ENCODE data around the gene GLOD5.

Gene GLOD5

GRCh38 chrX:48816014-48816810, 54.7 kb downstream of the GLOD5 start:
- TF ChIP-seq, protein P1, sequence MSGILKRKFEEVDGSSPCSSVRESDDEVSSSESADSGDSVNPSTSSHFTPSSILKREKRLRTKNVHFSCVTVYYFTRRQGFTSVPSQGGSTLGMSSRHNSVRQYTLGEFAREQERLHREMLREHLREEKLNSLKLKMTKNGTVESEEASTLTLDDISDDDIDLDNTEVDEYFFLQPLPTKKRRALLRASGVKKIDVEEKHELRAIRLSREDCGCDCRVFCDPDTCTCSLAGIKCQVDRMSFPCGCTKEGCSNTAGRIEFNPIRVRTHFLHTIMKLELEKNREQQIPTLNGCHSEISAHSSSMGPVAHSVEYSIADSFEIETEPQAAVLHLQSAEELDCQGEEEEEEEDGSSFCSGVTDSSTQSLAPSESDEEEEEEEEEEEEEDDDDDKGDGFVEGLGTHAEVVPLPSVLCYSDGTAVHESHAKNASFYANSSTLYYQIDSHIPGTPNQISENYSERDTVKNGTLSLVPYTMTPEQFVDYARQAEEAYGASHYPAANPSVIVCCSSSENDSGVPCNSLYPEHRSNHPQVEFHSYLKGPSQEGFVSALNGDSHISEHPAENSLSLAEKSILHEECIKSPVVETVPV (CRISPR knock-in tag; IDR thresholded peaks at IDR 0.05) = no peak
- TF ChIP-seq PPARA (CRISPR knock-in tag; IDR thresholded peaks at IDR 0.05; ENCODE audit: borderline replicate concordance) (no peak), ZFP30 (CRISPR knock-in tag; IDR thresholded peaks at IDR 0.05) (no peak), ZC3H10 (CRISPR knock-in tag; IDR thresholded peaks at IDR 0.05) (no peak), TOX (CRISPR knock-in tag; IDR thresholded peaks at IDR 0.05; ENCODE audit: borderline replicate concordance) (no peak), GLIS3 (CRISPR knock-in tag; IDR thresholded peaks at IDR 0.05) (no peak), ISL1 (CRISPR knock-in tag; IDR thresholded peaks at IDR 0.05) (no peak), ARNTL (CRISPR knock-in tag; IDR thresholded peaks at IDR 0.05; ENCODE audit: borderline replicate concordance, low read depth) (no peak)
- peak; percentile 31; the same call in 1 of the 3 replicates for ATAC-seq

DNA sequence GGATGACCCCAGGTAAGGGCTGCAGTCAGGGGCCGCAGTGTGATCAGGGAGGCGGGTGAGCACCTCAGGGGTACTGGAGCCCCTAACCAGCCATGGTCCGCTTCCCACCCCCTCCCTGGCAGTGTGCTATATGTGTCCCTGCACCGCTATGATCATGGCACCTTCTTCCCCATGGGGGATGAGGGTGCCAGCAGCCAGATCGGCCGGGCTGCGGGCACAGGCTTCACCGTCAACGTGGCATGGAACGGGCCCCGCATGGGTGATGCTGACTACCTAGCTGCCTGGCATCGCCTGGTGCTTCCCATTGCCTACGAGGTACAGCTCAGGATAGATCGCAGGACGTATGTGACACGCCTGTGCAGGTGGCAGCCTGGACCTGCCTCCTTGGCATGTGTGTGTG, 56.6 kb downstream of the GLOD5 start:
- TF ChIP-seq TOX (CRISPR knock-in tag; IDR thresholded peaks at IDR 0.05; ENCODE audit: borderline replicate concordance) (no peak), OSR1 (CRISPR knock-in tag; IDR thresholded peaks at IDR 0.05) (no peak), ZC3H10 (CRISPR knock-in tag; IDR thresholded peaks at IDR 0.05) (no peak), ZNF565 (CRISPR knock-in tag; conservative IDR thresholded peaks at IDR 0.05; ENCODE audit: low read depth) (no peak), RARB (CRISPR knock-in tag; IDR thresholded peaks at IDR 0.05) (no peak), ZNF8 (CRISPR knock-in tag; IDR thresholded peaks at IDR 0.05) (no peak), PPARA (CRISPR knock-in tag; IDR thresholded peaks at IDR 0.05; ENCODE audit: borderline replicate concordance) (no peak), ESRRG (CRISPR knock-in tag; IDR thresholded peaks at IDR 0.05) (no peak), TCF4 (CRISPR knock-in tag; IDR thresholded peaks at IDR 0.05; ENCODE audit: borderline replicate concordance) (no peak), ISL1 (CRISPR knock-in tag; IDR thresholded peaks at IDR 0.05) (no peak), ARNTL (CRISPR knock-in tag; IDR thresholded peaks at IDR 0.05; ENCODE audit: borderline replicate concordance, low read depth) (no peak), SNAI2 (CRISPR knock-in tag; IDR thresholded peaks at IDR 0.05) (no peak), PATZ1 (CRISPR knock-in tag; IDR thresholded peaks at IDR 0.05; ENCODE audit: borderline replicate concordance) (no peak), ZFP3 (CRISPR knock-in tag; IDR thresholded peaks at IDR 0.05) (no peak), ZFP30 (CRISPR knock-in tag; IDR thresholded peaks at IDR 0.05) (no peak), CSDC2 (CRISPR knock-in tag; IDR thresholded peaks at IDR 0.05) (no peak), TSHZ2 (CRISPR knock-in tag; IDR thresholded peaks at IDR 0.05) (no peak)
- TF ChIP-seq, protein P2, sequence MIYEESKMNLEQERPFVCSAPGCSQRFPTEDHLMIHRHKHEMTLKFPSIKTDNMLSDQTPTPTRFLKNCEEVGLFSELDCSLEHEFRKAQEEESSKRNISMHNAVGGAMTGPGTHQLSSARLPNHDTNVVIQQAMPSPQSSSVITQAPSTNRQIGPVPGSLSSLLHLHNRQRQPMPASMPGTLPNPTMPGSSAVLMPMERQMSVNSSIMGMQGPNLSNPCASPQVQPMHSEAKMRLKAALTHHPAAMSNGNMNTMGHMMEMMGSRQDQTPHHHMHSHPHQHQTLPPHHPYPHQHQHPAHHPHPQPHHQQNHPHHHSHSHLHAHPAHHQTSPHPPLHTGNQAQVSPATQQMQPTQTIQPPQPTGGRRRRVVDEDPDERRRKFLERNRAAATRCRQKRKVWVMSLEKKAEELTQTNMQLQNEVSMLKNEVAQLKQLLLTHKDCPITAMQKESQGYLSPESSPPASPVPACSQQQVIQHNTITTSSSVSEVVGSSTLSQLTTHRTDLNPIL (CRISPR knock-in tag; IDR thresholded peaks at IDR 0.05; ENCODE audit: low read depth) = no peak
- TF ChIP-seq, protein P3, sequence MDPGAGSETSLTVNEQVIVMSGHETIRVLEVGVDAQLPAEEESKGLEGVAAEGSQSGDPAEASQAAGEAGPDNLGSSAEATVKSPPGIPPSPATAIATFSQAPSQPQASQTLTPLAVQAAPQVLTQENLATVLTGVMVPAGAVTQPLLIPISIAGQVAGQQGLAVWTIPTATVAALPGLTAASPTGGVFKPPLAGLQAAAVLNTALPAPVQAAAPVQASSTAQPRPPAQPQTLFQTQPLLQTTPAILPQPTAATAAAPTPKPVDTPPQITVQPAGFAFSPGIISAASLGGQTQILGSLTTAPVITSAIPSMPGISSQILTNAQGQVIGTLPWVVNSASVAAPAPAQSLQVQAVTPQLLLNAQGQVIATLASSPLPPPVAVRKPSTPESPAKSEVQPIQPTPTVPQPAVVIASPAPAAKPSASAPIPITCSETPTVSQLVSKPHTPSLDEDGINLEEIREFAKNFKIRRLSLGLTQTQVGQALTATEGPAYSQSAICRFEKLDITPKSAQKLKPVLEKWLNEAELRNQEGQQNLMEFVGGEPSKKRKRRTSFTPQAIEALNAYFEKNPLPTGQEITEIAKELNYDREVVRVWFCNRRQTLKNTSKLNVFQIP (CRISPR knock-in tag; IDR thresholded peaks at IDR 0.05; ENCODE audit: borderline replicate concordance, low read depth) = no peak
- ATAC-seq = no peak
